Endothelial cell of umbilical vein (primary cell): ENCODE measurements around the gene CRELD1. TPM values are rescaled to one million over a fixed set of nuclear protein-coding genes. Genes with fewer than 3 reads are reported as not detected.

Source experiments
- BruUV-seq: library from RNA; stranded (reverse); fragments of 400-500 nt; replicated peaks from 2 replicates; lab custom pipeline; 2021; lab: Mats Ljungman, UMichigan
- CTCF ChIA-PET: fragments of 300-600, 350-600 bp; sonication (Branson Sonifier 250); formaldehyde crosslinking; loops from one replicate; lab custom pipeline; 2021; ENCODE audit warnings: antibody characterized with exemption, inconsistent platforms; lab: Charles Lee
- POLR2A ChIA-PET: fragments of 300-600, 350-600 bp; sonication (Branson Sonifier 250); formaldehyde crosslinking; loops from one replicate; lab custom pipeline; 2021; ENCODE audit warnings: antibody characterized with exemption, inconsistent platforms; lab: Charles Lee
- DNase-seq: peaks from one replicate; pipeline ENCODE4 v3.0.0-alpha.2; 2011; ENCODE audit warnings: low read depth, low spot score
- FAIRE-seq: peaks from 2 replicates; lab custom pipeline; 2011; peaks lifted over from hg19 to GRCh38; lab: Jason Lieb, UNC
- H2AFZ ChIP-seq: 2 replicates; pipeline ENCODE4 v1.6.0; 2012; ENCODE audit warnings: low read depth, low read length, control low read depth, inconsistent platforms
- H3K27ac ChIP-seq: 2 replicates; pipeline ENCODE4 v1.5.1; 2011; ENCODE audit warnings: low read depth, mild to moderate bottlenecking, control low read depth, low read length, moderate library complexity; ENCODE audit not compliant: insufficient read depth
- H3K27me3 ChIP-seq, 2 experiments: 2 replicates each; pipeline versions ENCODE4 v1.6.0 to v1.6.1; 2011; ENCODE audit warnings: low read length in 2 of 2, mixed read lengths in 1 of 2; ENCODE audit not compliant: control insufficient read depth in 2 of 2, insufficient read depth in 2 of 2
- H3K36me3 ChIP-seq, 2 experiments: 2 replicates in 1 of 2; 3 replicates in 1 of 2; pipeline ENCODE4 v1.5.1; 2011; ENCODE audit warnings: low read length in 2 of 2, mild to moderate bottlenecking in 1 of 2, moderate library complexity in 1 of 2; ENCODE audit not compliant: control insufficient read depth in 2 of 2, insufficient read depth in 2 of 2; ENCODE audit errors: extremely low read depth in 1 of 2
- H3K4me1 ChIP-seq: 3 replicates; pipeline ENCODE4 v1.5.1; 2011; ENCODE audit warnings: mild to moderate bottlenecking, low read length; ENCODE audit not compliant: control insufficient read depth, insufficient read depth; ENCODE audit errors: extremely low read depth
- H3K4me2 ChIP-seq: 2 replicates; pipeline ENCODE4 v1.6.1; 2011; ENCODE audit warnings: low read length, control low read depth, mixed read lengths; ENCODE audit not compliant: insufficient read depth
- H3K4me3 ChIP-seq, 3 experiments: fragments of 200-600 bp in 1 of 3; sonication (generic), shearing (Covaris generic) in 1 of 3; replicated peaks in 1 of 3; 2 replicates each; pipeline ENCODE4 v1.5.1; 2011 to 2016; ENCODE audit warnings: control low read depth in 3 of 3, low read length in 3 of 3, mild to moderate bottlenecking in 2 of 3, inconsistent platforms in 1 of 3, low read depth in 1 of 3, moderate library complexity in 1 of 3; ENCODE audit not compliant: insufficient read depth in 1 of 3
- H3K79me2 ChIP-seq: 2 replicates; pipeline ENCODE4 v1.6.0; 2012; ENCODE audit warnings: low read length, inconsistent platforms; ENCODE audit not compliant: control insufficient read depth, insufficient read depth
- H3K9ac ChIP-seq: replicated peaks from 2 replicates; pipeline ENCODE3; 2011; ENCODE audit warnings: low read length, control low read depth; ENCODE audit not compliant: insufficient read depth; ENCODE audit errors: extremely low read depth
- H3K9me1 ChIP-seq: replicated peaks from 3 replicates; pipeline ENCODE4 v1.6.0; 2011; ENCODE audit warnings: mild to moderate bottlenecking, low read length; ENCODE audit not compliant: control insufficient read depth, insufficient read depth; ENCODE audit errors: extremely low read depth
- H3K9me3 ChIP-seq: replicated peaks from 2 replicates; pipeline ENCODE4 v1.5.1; 2012; ENCODE audit warnings: low read length, inconsistent platforms; ENCODE audit not compliant: control insufficient read depth, insufficient read depth
- H4K20me1 ChIP-seq: replicated peaks from 2 replicates; pipeline ENCODE3; 2011; ENCODE audit warnings: mild to moderate bottlenecking, low read length; ENCODE audit not compliant: control insufficient read depth, insufficient read depth; ENCODE audit errors: extremely low read depth
- EZH2 ChIP-seq: IDR thresholded peaks from 2 replicates; pipeline ENCODE4 v1.6.1; 2012; ENCODE audit warnings: borderline replicate concordance, low read depth, mild to moderate bottlenecking, moderate library complexity, low read length, inconsistent platforms; ENCODE audit not compliant: severe bottlenecking
- FOS ChIP-seq: IDR thresholded peaks from 2 replicates; pipeline ENCODE4 v1.6.1; 2011; ENCODE audit warnings: mild to moderate bottlenecking, low read length, moderate library complexity, borderline replicate concordance; ENCODE audit not compliant: insufficient read depth
- GATA2 ChIP-seq: IDR thresholded peaks from 2 replicates; pipeline ENCODE4 v1.7.0; 2011; ENCODE audit warnings: low read depth, mild to moderate bottlenecking, moderate library complexity, mixed read lengths, low read length; ENCODE audit not compliant: insufficient read length, insufficient read depth
- JUN ChIP-seq: IDR thresholded peaks from 2 replicates; pipeline ENCODE4 v1.6.1; 2011; ENCODE audit warnings: borderline replicate concordance, low read depth; ENCODE audit not compliant: insufficient read length, insufficient read depth
- MAX ChIP-seq: IDR thresholded peaks from 2 replicates; pipeline ENCODE4 v1.6.1; 2011; ENCODE audit not compliant: insufficient read depth, insufficient read length
- MYC ChIP-seq: IDR thresholded peaks from one replicate; pipeline ENCODE4 v1.6.1; 2011; ENCODE audit warnings: mild to moderate bottlenecking, low read depth, low read length
- POLR2A ChIP-seq: IDR thresholded peaks from 2 replicates; pipeline ENCODE4 v1.6.1; 2012; ENCODE audit warnings: low read depth, mild to moderate bottlenecking, control low read depth, low read length
- POLR2AphosphoS5 ChIP-seq: IDR thresholded peaks from 2 replicates; pipeline ENCODE4 v1.6.1; 2012; ENCODE audit warnings: low read depth, mild to moderate bottlenecking, control low read depth, low read length, moderate library complexity; ENCODE audit not compliant: insufficient read depth
- dilution Hi-C: fragments of 300-500 bp; cut with MboI; formaldehyde crosslinking; loops from one replicate; pipeline ENCODE4 v1.15.0; 2019; ENCODE audit warnings: low sequenced_read_pairs; ENCODE audit not compliant: extremely low pct_ligation_motif_present
- intact Hi-C: fragments of 100-400 bp; cut with micrococcal nuclease; formaldehyde crosslinking; loops from one replicate; pipeline ENCODE4 v1.10.0; 2022
- polyA plus RNA-seq, 4 experiments: library from polyadenylated mRNA; depleted of rRNA in 3 of 4; stranded (reverse) in 3 of 4; unstranded in 1 of 4; fragments of >200 nt; gene quantifications; 2 replicates each; pipeline versions ENCODE4 v1.2.1 to v1.2.3, GENCODE V29; 2011 to 2012; ENCODE audit warnings: missing spikeins in 1 of 4
- total RNA-seq: library from RNA; stranded (reverse); gene quantifications from 2 replicates; pipeline ENCODE4 v1.2.3, GENCODE V29; 2021
- TF ChIP-seq, protein P1 (sequence below), 2 donors: IDR thresholded peaks; 1 replicate in 1 of 2; 2 replicates in 1 of 2; pipeline ENCODE4 v1.5.1; 2011; ENCODE audit warnings: low read length in 2 of 2, mild to moderate bottlenecking in 2 of 2, moderate library complexity in 2 of 2, control low read depth in 1 of 2, inconsistent platforms in 1 of 2, low read depth in 1 of 2; ENCODE audit not compliant: insufficient read depth in 1 of 2; ENCODE audit errors: extremely low read depth in 1 of 2

The CRELD1 gene
- total and polyA plus RNA-seq, 2 donors (not counting 3 experiments of a cell fraction or from before 2014, with no cell fraction given), result 21.6 to 43.9 TPM

GRCh38 chr3:9915254-9916141, 18.1 kb upstream of the CRELD1 start:
- ChIA-PET POLR2A (interaction anchor here (0.7 to 1.2 kb wide), 2 partner anchors 18 to 31 kb away, joined by 3 to 5 read pairs; partner anchors contain the start of gene CRELD1), CTCF (interaction anchor here (0.7 to 2.8 kb wide), 13 partner anchors 11 to 428 kb away, joined by 3 to 11 read pairs (median 4); partner anchors contain the start of genes CRELD1 and JAGN1)
- Histone ChIP-seq H3K27ac (no peak overlapping the region), H2AFZ (peak overlapping the region; percentile 80), H3K27me3 (no peaks in the 10 kb centered on the region), H3K4me3 (peak overlapping the region in 2 of 3 experiments; percentile 29 to 39), H3K9me1 (no peaks in the 10 kb centered on the region), H3K9me3 (no peaks in the 10 kb centered on the region), H3K79me2 (no peaks in the 10 kb centered on the region), H3K36me3 (no peaks in the 10 kb centered on the region), H3K4me2 (peak overlapping the region; percentile 63), H3K9ac (peak overlapping the region; percentile 8), H3K4me1 (peaks cover 13% of the 10 kb centered on the region), H4K20me1 (no peaks in the 10 kb centered on the region)
- peak; percentile 29 for TF ChIP-seq POLR2A
- no peak for TF ChIP-seq FOS
- no peak for TF ChIP-seq GATA2
- TF ChIP-seq MYC, result no peak
- TF ChIP-seq, protein P1, sequence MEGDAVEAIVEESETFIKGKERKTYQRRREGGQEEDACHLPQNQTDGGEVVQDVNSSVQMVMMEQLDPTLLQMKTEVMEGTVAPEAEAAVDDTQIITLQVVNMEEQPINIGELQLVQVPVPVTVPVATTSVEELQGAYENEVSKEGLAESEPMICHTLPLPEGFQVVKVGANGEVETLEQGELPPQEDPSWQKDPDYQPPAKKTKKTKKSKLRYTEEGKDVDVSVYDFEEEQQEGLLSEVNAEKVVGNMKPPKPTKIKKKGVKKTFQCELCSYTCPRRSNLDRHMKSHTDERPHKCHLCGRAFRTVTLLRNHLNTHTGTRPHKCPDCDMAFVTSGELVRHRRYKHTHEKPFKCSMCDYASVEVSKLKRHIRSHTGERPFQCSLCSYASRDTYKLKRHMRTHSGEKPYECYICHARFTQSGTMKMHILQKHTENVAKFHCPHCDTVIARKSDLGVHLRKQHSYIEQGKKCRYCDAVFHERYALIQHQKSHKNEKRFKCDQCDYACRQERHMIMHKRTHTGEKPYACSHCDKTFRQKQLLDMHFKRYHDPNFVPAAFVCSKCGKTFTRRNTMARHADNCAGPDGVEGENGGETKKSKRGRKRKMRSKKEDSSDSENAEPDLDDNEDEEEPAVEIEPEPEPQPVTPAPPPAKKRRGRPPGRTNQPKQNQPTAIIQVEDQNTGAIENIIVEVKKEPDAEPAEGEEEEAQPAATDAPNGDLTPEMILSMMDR (IDR thresholded peaks at IDR 0.05; ENCODE audit: extremely low read depth in 1 of 2, insufficient read depth in 1 of 2, low read depth in 1 of 2, low read length in 2 of 2), result peak; percentile 32 to 57
- no peak for TF ChIP-seq JUN
- TF ChIP-seq EZH2, result no peak
- TF ChIP-seq POLR2AphosphoS5, result peak; percentile 18
- TF ChIP-seq MAX, result no peak
- DNase-seq (peak; percentile 50), FAIRE-seq (peak; percentile 73)
- intact Hi-C loops (loop anchor here (1.0 to 2.0 kb wide), 6 partner anchors 13 to 123 kb away; partner anchors contain the start of genes ARPC4, IL17RE, JAGN1 and RPUSD3), dilution Hi-C loops (no loop called here)
- BruUV-seq, result no TSS peak
